ENCODE results near the gene UGT1A9.

GRCh38 chr2:233747283-233747544 lies 75.5 kb downstream of the UGT1A9 start:
- TF ChIP-seq CTCF (IDR thresholded peaks at IDR 0.05) = no peak
- no peak for TF ChIP-seq POLR2A (IDR thresholded peaks at IDR 0.05)
